H1 (cell line): ENCODE data around the gene SHCBP1.

Experiments
- CHD1 ChIP-seq: IDR thresholded peaks from 2 replicates; pipeline ENCODE4 v1.6.1; 2012; ENCODE audit warnings: low read depth, low read length, improper control_type of control experiment
- CHD2 ChIP-seq: IDR thresholded peaks from 2 replicates; pipeline ENCODE4 v1.6.1; 2012; ENCODE audit warnings: low read length, improper control_type of control experiment
- EZH2 ChIP-seq: fragments of 200-600 bp; sonication (generic); IDR thresholded peaks from 2 replicates; pipeline ENCODE4 v1.7.1; 2012; ENCODE audit warnings: low read depth, mild to moderate bottlenecking, moderate library complexity, low read length, inconsistent platforms; ENCODE audit not compliant: severe bottlenecking
- JUN ChIP-seq: IDR thresholded peaks from 2 replicates; pipeline ENCODE4 v1.6.1; 2011; ENCODE audit warnings: low read depth, mild to moderate bottlenecking, improper control_type of control experiment, low read length
- JUND ChIP-seq: IDR thresholded peaks from 2 replicates; pipeline ENCODE4 v1.6.1; 2011; ENCODE audit warnings: mild to moderate bottlenecking, improper control_type of control experiment, low read length
- KDM5A ChIP-seq: fragments of 200-600 bp; IDR thresholded peaks from 2 replicates; pipeline ENCODE4 v1.7.1; 2012; ENCODE audit warnings: mild to moderate bottlenecking, low read length, inconsistent platforms, mixed read lengths
- POLR2A ChIP-seq, 2 experiments: IDR thresholded peaks; 1 replicate in 1 of 2; 2 replicates in 1 of 2; pipeline ENCODE4 v1.6.1; 2011; ENCODE audit warnings: low read depth in 2 of 2, low read length in 2 of 2, mild to moderate bottlenecking in 2 of 2; ENCODE audit errors: control extremely low read depth in 1 of 2
- SP1 ChIP-seq: IDR thresholded peaks from 2 replicates; pipeline ENCODE4 v1.6.1; 2011; ENCODE audit warnings: low read depth, low read length
- ZNF274 ChIP-seq: IDR thresholded peaks from 2 replicates; pipeline ENCODE4 v1.7.0; 2012; ENCODE audit warnings: low read length, borderline replicate concordance; ENCODE audit errors: extremely low read depth
- TF ChIP-seq, protein P1 (sequence below): IDR thresholded peaks from 2 replicates; pipeline ENCODE4 v1.6.1; 2012; ENCODE audit warnings: low read length, inconsistent platforms
- TF ChIP-seq, protein P2 (sequence below), 3 experiments: IDR thresholded peaks; 1 replicate in 2 of 3; 2 replicates in 1 of 3; pipeline versions ENCODE4 v1.5.1 to v1.6.1; 2011; ENCODE audit warnings: low read length in 3 of 3, mild to moderate bottlenecking in 3 of 3, inconsistent platforms in 2 of 3, low read depth in 1 of 3, moderate library complexity in 1 of 3; ENCODE audit not compliant: insufficient read depth in 1 of 3; ENCODE audit errors: control extremely low read depth in 1 of 3
- TF ChIP-seq, protein P3 (sequence below): IDR thresholded peaks from 2 replicates; pipeline ENCODE4 v1.6.1; 2012; ENCODE audit warnings: inconsistent platforms

DNA sequence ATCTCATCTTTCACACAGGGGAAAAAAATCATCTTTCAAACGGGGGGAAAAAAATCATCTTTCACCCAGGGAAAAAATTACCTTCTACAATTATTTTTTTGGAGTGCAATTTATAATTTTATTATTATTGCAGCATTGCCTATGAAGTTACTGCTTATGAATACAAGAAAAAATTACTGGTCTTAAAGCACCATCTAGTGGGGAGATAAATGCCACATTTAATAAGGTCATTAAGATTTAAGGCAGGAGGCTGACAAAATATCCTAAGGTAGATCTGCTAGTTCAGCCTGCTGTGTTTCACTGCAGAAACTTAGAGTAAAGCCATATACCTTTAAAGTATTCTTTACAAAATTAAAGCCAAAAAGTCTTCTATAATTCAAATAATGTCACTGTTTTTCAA, 13.7 kb downstream of the SHCBP1 start:
- no peak for TF ChIP-seq POLR2A (IDR thresholded peaks at IDR 0.05; ENCODE audit: control extremely low read depth in 1 of 2, low read depth in 2 of 2, low read length in 2 of 2)
- TF ChIP-seq, protein P1, sequence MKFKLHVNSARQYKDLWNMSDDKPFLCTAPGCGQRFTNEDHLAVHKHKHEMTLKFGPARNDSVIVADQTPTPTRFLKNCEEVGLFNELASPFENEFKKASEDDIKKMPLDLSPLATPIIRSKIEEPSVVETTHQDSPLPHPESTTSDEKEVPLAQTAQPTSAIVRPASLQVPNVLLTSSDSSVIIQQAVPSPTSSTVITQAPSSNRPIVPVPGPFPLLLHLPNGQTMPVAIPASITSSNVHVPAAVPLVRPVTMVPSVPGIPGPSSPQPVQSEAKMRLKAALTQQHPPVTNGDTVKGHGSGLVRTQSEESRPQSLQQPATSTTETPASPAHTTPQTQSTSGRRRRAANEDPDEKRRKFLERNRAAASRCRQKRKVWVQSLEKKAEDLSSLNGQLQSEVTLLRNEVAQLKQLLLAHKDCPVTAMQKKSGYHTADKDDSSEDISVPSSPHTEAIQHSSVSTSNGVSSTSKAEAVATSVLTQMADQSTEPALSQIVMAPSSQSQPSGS, result no peak
- TF ChIP-seq CHD1, result no peak
- no peak for TF ChIP-seq JUN
- TF ChIP-seq, protein P2, sequence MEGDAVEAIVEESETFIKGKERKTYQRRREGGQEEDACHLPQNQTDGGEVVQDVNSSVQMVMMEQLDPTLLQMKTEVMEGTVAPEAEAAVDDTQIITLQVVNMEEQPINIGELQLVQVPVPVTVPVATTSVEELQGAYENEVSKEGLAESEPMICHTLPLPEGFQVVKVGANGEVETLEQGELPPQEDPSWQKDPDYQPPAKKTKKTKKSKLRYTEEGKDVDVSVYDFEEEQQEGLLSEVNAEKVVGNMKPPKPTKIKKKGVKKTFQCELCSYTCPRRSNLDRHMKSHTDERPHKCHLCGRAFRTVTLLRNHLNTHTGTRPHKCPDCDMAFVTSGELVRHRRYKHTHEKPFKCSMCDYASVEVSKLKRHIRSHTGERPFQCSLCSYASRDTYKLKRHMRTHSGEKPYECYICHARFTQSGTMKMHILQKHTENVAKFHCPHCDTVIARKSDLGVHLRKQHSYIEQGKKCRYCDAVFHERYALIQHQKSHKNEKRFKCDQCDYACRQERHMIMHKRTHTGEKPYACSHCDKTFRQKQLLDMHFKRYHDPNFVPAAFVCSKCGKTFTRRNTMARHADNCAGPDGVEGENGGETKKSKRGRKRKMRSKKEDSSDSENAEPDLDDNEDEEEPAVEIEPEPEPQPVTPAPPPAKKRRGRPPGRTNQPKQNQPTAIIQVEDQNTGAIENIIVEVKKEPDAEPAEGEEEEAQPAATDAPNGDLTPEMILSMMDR (IDR thresholded peaks at IDR 0.05; ENCODE audit: control extremely low read depth in 1 of 3, insufficient read depth in 1 of 3, low read depth in 1 of 3, low read length in 3 of 3), result peak in 1 of 3 experiments; percentile 3; a peak in 1 of 4 replicates
- TF ChIP-seq, protein P3, sequence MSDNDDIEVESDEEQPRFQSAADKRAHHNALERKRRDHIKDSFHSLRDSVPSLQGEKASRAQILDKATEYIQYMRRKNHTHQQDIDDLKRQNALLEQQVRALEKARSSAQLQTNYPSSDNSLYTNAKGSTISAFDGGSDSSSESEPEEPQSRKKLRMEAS, result no peak
- no peak for TF ChIP-seq SP1
- TF ChIP-seq CHD2, result no peak
- TF ChIP-seq KDM5A, result no peak
- no peak for TF ChIP-seq ZNF274
- no peak for TF ChIP-seq EZH2
- no peak for TF ChIP-seq JUND
